ENCODE measurements around the gene B3GALT4.

The B3GALT4 gene

GRCh38 chr6:33305052-33305451 lies 28.1 kb downstream of the B3GALT4 start:
- Mint-ChIP-seq H3K9me3 (no peaks in the 10 kb centered on the region), H3K4me1 (peaks cover 1% of the 10 kb centered on the region), H3K4me3 (no peak overlapping the region), H3K36me3 (ENCODE audit: low read depth) (peaks cover 18% of the 10 kb centered on the region), H3K27ac (no peak overlapping the region), H3K27me3 (ENCODE audit: low read depth) (peaks cover 3% of the 10 kb centered on the region)
- TF ChIP-seq, protein P1, sequence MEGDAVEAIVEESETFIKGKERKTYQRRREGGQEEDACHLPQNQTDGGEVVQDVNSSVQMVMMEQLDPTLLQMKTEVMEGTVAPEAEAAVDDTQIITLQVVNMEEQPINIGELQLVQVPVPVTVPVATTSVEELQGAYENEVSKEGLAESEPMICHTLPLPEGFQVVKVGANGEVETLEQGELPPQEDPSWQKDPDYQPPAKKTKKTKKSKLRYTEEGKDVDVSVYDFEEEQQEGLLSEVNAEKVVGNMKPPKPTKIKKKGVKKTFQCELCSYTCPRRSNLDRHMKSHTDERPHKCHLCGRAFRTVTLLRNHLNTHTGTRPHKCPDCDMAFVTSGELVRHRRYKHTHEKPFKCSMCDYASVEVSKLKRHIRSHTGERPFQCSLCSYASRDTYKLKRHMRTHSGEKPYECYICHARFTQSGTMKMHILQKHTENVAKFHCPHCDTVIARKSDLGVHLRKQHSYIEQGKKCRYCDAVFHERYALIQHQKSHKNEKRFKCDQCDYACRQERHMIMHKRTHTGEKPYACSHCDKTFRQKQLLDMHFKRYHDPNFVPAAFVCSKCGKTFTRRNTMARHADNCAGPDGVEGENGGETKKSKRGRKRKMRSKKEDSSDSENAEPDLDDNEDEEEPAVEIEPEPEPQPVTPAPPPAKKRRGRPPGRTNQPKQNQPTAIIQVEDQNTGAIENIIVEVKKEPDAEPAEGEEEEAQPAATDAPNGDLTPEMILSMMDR (IDR thresholded peaks at IDR 0.05; ENCODE audit: unreplicated experiment in 3 of 3), result no peak

- H3K9me3 Mint-ChIP-seq, result no peaks in the 10 kb centered on the region
- peaks cover 3% of the 10 kb centered on the region for H3K27me3 Mint-ChIP-seq (ENCODE audit: low read depth)
- TF ChIP-seq, protein P1 (IDR thresholded peaks at IDR 0.05; ENCODE audit: unreplicated experiment in 3 of 3), result no peak
- H3K36me3 Mint-ChIP-seq (ENCODE audit: low read depth), result peaks cover 17% of the 10 kb centered on the region
- no peak overlapping the region for H3K4me3 Mint-ChIP-seq
- H3K4me1 Mint-ChIP-seq, result no peaks in the 10 kb centered on the region
- H3K27ac Mint-ChIP-seq, result no peak overlapping the region
Observed at GRCh38 chr6:33306356-33306755, 29.4 kb downstream of the B3GALT4 start.

DNA sequence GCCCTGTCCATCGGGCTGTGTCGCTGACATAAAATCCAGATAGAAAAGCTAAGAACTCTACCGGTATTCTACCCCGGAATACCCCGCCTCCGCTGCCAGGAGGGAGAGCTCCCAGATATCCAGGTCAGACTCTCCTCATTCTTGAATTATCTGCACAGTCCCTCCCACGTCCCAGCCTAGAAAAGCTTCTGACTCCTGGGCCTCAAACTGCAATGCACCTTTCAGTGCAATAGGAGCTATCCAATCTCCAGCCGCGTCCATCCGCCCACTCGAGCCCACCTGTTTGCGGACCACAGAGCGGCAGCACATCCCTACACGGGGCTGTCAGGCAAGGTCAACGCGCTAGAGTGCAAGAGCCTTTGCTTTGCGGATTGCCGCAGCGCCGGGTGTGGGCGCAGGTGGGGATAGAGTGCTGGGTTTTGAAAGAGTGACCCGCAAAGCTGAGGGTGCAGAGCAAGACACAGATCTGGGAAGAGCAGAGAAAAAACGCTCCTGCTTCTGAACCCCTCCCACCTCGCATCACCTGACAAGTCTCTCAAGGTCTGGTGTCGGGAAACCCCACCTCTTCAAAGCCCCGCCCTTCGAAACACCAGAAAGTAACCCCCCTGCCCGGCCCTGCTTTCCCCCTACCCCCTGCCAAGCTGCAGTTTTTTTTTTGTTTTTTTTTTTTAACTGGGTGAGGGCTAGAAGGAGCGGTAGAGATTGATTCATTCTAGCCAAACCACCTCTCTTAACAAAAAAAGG lies 35.6 kb downstream of the B3GALT4 start:
- H3K4me1 Mint-ChIP-seq, result peaks cover 33% of the 10 kb centered on the region
- H3K36me3 Mint-ChIP-seq (ENCODE audit: low read depth), result peaks cover 8% of the 10 kb centered on the region
- H3K27ac Mint-ChIP-seq, result peak overlapping the region; percentile 95 to 98 (median 96)
- H3K4me3 Mint-ChIP-seq, result peak overlapping the region; percentile 97 to 98 (median 97)
- TF ChIP-seq, protein P1 (IDR thresholded peaks at IDR 0.05; ENCODE audit: unreplicated experiment in 3 of 3), result no peak
- no peaks in the 10 kb centered on the region for H3K9me3 Mint-ChIP-seq
- H3K27me3 Mint-ChIP-seq (ENCODE audit: low read depth), result peaks cover 13% of the 10 kb centered on the region

GRCh38 chr6:33313105-33313708 lies 36.3 kb downstream of the B3GALT4 start:
- Mint-ChIP-seq H3K9me3 (no peaks in the 10 kb centered on the region), H3K4me3 (peak overlapping the region; percentile 97 to 98 (median 97)), H3K36me3 (ENCODE audit: low read depth) (peaks cover 8% of the 10 kb centered on the region), H3K27me3 (ENCODE audit: low read depth) (peaks cover 13% of the 10 kb centered on the region), H3K27ac (peak overlapping the region; percentile 95 to 98 (median 96)), H3K4me1 (peaks cover 39% of the 10 kb centered on the region)
- TF ChIP-seq, protein P1 (IDR thresholded peaks at IDR 0.05; ENCODE audit: unreplicated experiment in 3 of 3), result no peak

DNA sequence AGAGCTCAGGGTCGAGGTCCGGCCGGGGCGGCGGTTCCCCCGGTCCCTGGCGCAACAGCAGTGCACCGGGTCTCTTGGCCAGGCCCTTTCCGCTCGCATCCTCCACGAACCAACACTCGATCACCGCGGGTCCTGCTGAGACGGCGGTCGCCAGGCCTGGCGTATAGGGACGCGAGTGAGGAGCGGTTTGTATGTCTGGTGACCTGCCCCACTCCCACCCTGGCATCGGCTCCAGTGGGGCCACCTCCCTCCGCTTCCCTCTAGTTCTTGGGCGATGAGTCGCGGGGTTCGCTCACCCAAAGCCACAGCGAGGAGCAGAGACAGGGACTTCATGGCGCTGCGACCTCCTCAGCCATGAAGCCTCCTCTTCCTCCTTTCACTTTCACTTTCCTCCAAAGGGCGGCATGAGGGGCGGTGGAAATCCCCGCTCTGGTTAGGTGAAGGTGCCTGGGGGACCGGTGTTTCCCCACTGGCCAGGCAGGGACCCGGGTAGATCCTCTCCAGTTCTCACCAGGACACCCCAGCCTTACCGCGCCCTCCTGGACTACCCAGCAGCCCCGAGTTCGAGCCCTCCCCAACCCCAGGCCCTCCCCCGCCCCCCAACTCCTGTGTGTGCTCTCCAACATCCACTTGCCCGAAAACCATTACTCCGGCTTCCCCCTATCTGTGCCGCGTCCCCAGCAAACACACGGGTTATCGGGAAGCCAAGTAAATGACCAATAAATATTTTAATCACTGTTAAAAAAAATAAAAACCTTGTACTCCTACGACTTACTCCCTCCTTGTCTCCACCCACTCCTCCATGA lies 37.0 kb downstream of the B3GALT4 start, which contains the start of gene TAPBP:
Gene TAPBP, minus strand, starts transcription at position 370 of the 806 bp plus-strand sequence. Its CDS starts 37 bp downstream, at position 333.
- Mint-ChIP-seq H3K9me3 (no peaks in the 10 kb centered on the region), H3K27me3 (ENCODE audit: low read depth) (peaks cover 13% of the 10 kb centered on the region), H3K4me3 (peak within 1 kb of the TSS; percentile 97 to 98 (median 97)), H3K36me3 (ENCODE audit: low read depth) (peaks cover 8% of the 10 kb centered on the region), H3K4me1 (peaks cover 46% of the 10 kb centered on the region), H3K27ac (peak within 1 kb of the TSS; percentile 95 to 98 (median 96))
- TF ChIP-seq, protein P1 (IDR thresholded peaks at IDR 0.05; ENCODE audit: unreplicated experiment in 3 of 3), result no peak

Measured in nephron (organoid).